ENCODE measurements around the gene SERGEF.

DNA sequence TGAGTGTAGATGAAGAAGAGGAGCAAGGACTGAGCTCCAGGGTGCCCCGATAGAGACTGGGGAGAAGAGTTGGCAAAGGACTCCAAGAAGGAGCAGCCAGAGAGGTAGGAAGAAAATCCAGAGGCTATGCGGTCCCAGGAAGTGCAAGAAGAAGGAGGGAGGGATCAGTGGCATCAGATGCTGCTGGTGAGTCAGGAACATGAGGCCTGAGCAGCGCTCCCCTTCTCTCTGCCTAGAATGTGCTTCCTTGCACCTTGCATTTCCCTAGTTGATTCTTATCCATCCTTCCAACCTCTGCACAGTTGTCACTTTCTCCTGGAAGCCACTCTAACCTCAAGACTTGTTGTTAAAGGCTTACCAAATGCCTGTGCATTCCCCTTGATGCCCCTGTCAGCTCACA, 257.0 kb downstream of the SERGEF start:
- TF ChIP-seq ZNF302 (CRISPR knock-in tag; IDR thresholded peaks at IDR 0.05), result no peak
- TF ChIP-seq, protein P1, sequence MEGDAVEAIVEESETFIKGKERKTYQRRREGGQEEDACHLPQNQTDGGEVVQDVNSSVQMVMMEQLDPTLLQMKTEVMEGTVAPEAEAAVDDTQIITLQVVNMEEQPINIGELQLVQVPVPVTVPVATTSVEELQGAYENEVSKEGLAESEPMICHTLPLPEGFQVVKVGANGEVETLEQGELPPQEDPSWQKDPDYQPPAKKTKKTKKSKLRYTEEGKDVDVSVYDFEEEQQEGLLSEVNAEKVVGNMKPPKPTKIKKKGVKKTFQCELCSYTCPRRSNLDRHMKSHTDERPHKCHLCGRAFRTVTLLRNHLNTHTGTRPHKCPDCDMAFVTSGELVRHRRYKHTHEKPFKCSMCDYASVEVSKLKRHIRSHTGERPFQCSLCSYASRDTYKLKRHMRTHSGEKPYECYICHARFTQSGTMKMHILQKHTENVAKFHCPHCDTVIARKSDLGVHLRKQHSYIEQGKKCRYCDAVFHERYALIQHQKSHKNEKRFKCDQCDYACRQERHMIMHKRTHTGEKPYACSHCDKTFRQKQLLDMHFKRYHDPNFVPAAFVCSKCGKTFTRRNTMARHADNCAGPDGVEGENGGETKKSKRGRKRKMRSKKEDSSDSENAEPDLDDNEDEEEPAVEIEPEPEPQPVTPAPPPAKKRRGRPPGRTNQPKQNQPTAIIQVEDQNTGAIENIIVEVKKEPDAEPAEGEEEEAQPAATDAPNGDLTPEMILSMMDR (IDR thresholded peaks at IDR 0.05), result no peak
- TF ChIP-seq, protein P2, sequence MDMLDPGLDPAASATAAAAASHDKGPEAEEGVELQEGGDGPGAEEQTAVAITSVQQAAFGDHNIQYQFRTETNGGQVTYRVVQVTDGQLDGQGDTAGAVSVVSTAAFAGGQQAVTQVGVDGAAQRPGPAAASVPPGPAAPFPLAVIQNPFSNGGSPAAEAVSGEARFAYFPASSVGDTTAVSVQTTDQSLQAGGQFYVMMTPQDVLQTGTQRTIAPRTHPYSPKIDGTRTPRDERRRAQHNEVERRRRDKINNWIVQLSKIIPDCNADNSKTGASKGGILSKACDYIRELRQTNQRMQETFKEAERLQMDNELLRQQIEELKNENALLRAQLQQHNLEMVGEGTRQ (IDR thresholded peaks at IDR 0.05), result no peak
- TF ChIP-seq MAZ (IDR thresholded peaks at IDR 0.05; ENCODE audit: borderline replicate concordance, low read depth, low read length), result no peak
- TF ChIP-seq, protein P3, sequence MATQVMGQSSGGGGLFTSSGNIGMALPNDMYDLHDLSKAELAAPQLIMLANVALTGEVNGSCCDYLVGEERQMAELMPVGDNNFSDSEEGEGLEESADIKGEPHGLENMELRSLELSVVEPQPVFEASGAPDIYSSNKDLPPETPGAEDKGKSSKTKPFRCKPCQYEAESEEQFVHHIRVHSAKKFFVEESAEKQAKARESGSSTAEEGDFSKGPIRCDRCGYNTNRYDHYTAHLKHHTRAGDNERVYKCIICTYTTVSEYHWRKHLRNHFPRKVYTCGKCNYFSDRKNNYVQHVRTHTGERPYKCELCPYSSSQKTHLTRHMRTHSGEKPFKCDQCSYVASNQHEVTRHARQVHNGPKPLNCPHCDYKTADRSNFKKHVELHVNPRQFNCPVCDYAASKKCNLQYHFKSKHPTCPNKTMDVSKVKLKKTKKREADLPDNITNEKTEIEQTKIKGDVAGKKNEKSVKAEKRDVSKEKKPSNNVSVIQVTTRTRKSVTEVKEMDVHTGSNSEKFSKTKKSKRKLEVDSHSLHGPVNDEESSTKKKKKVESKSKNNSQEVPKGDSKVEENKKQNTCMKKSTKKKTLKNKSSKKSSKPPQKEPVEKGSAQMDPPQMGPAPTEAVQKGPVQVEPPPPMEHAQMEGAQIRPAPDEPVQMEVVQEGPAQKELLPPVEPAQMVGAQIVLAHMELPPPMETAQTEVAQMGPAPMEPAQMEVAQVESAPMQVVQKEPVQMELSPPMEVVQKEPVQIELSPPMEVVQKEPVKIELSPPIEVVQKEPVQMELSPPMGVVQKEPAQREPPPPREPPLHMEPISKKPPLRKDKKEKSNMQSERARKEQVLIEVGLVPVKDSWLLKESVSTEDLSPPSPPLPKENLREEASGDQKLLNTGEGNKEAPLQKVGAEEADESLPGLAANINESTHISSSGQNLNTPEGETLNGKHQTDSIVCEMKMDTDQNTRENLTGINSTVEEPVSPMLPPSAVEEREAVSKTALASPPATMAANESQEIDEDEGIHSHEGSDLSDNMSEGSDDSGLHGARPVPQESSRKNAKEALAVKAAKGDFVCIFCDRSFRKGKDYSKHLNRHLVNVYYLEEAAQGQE (IDR thresholded peaks at IDR 0.05), result no peak
- TF ChIP-seq NFE2L2 (conservative IDR thresholded peaks at IDR 0.05; ENCODE audit: low read length), result no peak
- TF ChIP-seq ZFP36 (IDR thresholded peaks at IDR 0.05; ENCODE audit: borderline replicate concordance, partially characterized antibody), result no peak
- no peak for TF ChIP-seq RCOR1 (IDR thresholded peaks at IDR 0.05; ENCODE audit: low read depth, low read length)
- TF ChIP-seq, protein P4, sequence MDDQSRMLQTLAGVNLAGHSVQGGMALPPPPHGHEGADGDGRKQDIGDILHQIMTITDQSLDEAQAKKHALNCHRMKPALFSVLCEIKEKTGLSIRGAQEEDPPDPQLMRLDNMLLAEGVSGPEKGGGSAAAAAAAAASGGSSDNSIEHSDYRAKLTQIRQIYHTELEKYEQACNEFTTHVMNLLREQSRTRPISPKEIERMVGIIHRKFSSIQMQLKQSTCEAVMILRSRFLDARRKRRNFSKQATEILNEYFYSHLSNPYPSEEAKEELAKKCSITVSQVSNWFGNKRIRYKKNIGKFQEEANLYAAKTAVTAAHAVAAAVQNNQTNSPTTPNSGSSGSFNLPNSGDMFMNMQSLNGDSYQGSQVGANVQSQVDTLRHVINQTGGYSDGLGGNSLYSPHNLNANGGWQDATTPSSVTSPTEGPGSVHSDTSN (IDR thresholded peaks at IDR 0.05), result no peak

All from A549 (cell line).